HepG2 (cell line): ENCODE data around the gene ANKRD60. TPM values are rescaled to one million over a fixed set of nuclear protein-coding genes. Genes with fewer than 3 reads are reported as not detected.

ENCODE experiments used
- BCL6 ChIP-seq: IDR thresholded peaks from 2 replicates; pipeline ENCODE4 v1.6.1; 2016; ENCODE audit warnings: missing genetic modification reagents, missing compliant biosample characterization
- CREB3 ChIP-seq: sonication (generic); formaldehyde crosslinking; IDR thresholded peaks from 2 replicates; pipeline ENCODE4 v1.5.0; 2020; ENCODE audit warnings: missing genetic modification reagents
- EHMT2 ChIP-seq: fragments of 200-600 bp; sonication (generic); IDR thresholded peaks from 2 replicates; pipeline ENCODE4 v1.7.0; 2017; ENCODE audit warnings: antibody characterized with exemption, low read depth, low read length, borderline replicate concordance
- ELF3 ChIP-seq: IDR thresholded peaks from 2 replicates; pipeline ENCODE4 v1.6.1; 2016; ENCODE audit warnings: missing genetic modification reagents, missing compliant biosample characterization
- GMEB1 ChIP-seq: sonication (generic); formaldehyde crosslinking; IDR thresholded peaks from 2 replicates; pipeline ENCODE4 v1.5.1; 2020; ENCODE audit warnings: missing genetic modification reagents, mild to moderate bottlenecking, borderline replicate concordance
- MIER2 ChIP-seq: IDR thresholded peaks from 2 replicates; pipeline ENCODE4 v1.6.1; 2016; ENCODE audit warnings: missing biosample characterization, missing genetic modification reagents
- PRDM15 ChIP-seq: sonication (generic); formaldehyde crosslinking; IDR thresholded peaks from 2 replicates; pipeline ENCODE4 v1.4.0; 2020; ENCODE audit warnings: missing genetic modification reagents
- RXRB ChIP-seq: IDR thresholded peaks from 2 replicates; pipeline ENCODE4 v1.6.1; 2016; ENCODE audit warnings: borderline replicate concordance, missing genetic modification reagents, missing compliant biosample characterization
- STAG1 ChIP-seq: sonication (generic); formaldehyde crosslinking; IDR thresholded peaks from 2 replicates; pipeline ENCODE4 v1.4.0; 2020; ENCODE audit warnings: missing genetic modification reagents
- ZBTB40 ChIP-seq, 2 experiments: fragments of 450-650 bp in 1 of 2; sonication (generic) in 1 of 2; formaldehyde crosslinking in 1 of 2; IDR thresholded peaks; 2 replicates each; pipeline versions ENCODE4 v1.6.1 to v1.8.0; 2016 to 2022; ENCODE audit warnings: antibody characterized with exemption in 1 of 2, mild to moderate bottlenecking in 1 of 2, missing genetic modification reagents in 1 of 2
- ZNF10 ChIP-seq: sonication (generic); formaldehyde crosslinking; IDR thresholded peaks from 2 replicates; pipeline ENCODE4 v1.4.0; 2020; ENCODE audit warnings: mild to moderate bottlenecking, low read depth, missing genetic modification reagents, borderline replicate concordance
- ZNF264 ChIP-seq: sonication (generic); formaldehyde crosslinking; IDR thresholded peaks from 2 replicates; pipeline ENCODE4 v1.4.0; 2020; ENCODE audit warnings: missing genetic modification reagents
- ZNF572 ChIP-seq: sonication (generic); formaldehyde crosslinking; IDR thresholded peaks from 2 replicates; pipeline ENCODE4 v1.5.1; 2020; ENCODE audit warnings: mild to moderate bottlenecking, missing genetic modification reagents
- polyA plus RNA-seq, 8 experiments: library from polyadenylated mRNA; depleted of rRNA in 3 of 8; stranded (reverse) in 7 of 8; unstranded in 1 of 8; fragments of >200 nt; fragmentation: Illumina TruSeq in 4 of 8; extraction: Trizol in 4 of 8; gene quantifications; 2 replicates each; pipeline versions ENCODE4 v1.2.1 to v1.2.3, GENCODE V29; 2011 to 2016; ENCODE audit warnings: low read depth in 4 of 8, missing spikeins in 1 of 8, mixed read lengths in 1 of 8; ENCODE audit not compliant: insufficient read depth in 1 of 8
- total RNA-seq, 5 experiments: library from RNA; depleted of rRNA; stranded (reverse); fragments of >200 nt; fragmentation: Illumina TruSeq; extraction: Trizol; gene quantifications; 2 replicates each; pipeline ENCODE4 v1.2.3, GENCODE V29; 2016; ENCODE audit warnings: low read depth in 1 of 5

The ANKRD60 gene
- total and polyA plus RNA-seq, 2 of the 13 experiments (the other 11 are each of a cell fraction or from before 2014, with no cell fraction given): not detected

- TF ChIP-seq ZBTB40 (IDR thresholded peaks at IDR 0.05) (no peak), ZBTB40 (CRISPR knock-in tag; IDR thresholded peaks at IDR 0.05) (peak; percentile 24; the same call in 1 of the 2 replicates), ZNF572 (CRISPR knock-in tag) (no peak), RXRB (CRISPR knock-in tag) (peak; percentile 47; the same call in 1 of the 2 replicates), MIER2 (CRISPR knock-in tag) (no peak), STAG1 (CRISPR knock-in tag) (peak; percentile 97), EHMT2 (no peak), BCL6 (CRISPR knock-in tag) (0 out of 2 replicates have a peak, but pooled peaks have one; percentile 22), CREB3 (CRISPR knock-in tag) (no peak), GMEB1 (CRISPR knock-in tag) (peak; percentile 43; the same call in 1 of the 2 replicates), ZNF264 (CRISPR knock-in tag) (no peak), ELF3 (peak; percentile 36; the same call in 1 of the 2 replicates), PRDM15 (CRISPR knock-in tag) (no peak), ZNF10 (CRISPR knock-in tag) (no peak)
Measured at GRCh38 chr20:58179432-58180099, 48.9 kb downstream of the ANKRD60 start (continued).
